ENCODE results near the gene TRIM42.

The TRIM42 gene

DNA sequence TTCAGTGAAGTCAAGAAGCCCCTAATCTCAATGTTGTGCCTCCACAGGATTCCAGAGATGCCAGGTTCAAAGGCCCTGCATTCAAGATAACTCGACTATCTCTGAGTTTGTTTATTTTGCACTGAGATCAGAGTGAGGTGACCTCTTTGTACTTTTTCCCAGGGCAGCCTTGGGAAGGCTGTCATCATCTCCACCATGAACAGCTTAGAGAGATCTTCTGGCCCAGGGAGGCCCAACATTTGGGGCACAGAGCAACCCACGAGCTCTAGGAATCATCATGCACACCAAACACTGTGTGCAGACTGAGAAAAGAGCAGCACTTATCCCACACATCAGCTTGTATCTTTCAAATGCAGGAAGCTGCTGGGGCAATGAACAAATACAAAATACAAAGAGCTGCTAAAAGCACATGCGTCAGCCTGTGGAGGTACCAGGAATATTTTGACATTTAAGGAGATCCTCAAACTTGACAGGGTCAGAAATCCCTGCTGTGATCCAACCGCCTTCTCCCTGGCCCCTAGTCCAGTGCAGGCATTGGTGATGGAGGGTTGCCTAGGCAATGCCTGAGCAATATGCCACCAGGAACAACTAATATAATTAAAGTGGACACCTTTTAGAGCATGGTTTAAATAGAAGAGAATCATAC is 33.6 kb downstream of the TRIM42 start:
- DNase-seq, result no peak

DNA sequence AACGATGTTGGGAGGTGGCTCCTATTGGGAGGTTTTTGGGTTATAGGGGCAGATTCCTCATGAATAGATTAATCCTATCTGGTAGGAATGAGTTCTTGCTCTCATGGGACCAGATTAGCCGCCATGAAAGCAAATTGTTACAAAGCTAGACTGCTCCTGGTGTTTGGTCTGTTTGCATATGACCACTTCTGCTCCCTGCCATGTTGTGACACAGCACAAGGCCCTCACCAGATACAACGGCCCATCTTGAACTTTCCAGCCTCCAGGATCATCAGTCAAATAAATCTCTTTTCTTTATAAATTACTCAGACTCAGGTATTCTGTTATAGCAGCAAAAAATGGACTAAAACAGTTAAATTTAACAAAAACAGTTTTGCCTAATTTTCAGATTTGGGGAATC is 34.4 kb downstream of the TRIM42 start:
- no peak for DNase-seq

DNA sequence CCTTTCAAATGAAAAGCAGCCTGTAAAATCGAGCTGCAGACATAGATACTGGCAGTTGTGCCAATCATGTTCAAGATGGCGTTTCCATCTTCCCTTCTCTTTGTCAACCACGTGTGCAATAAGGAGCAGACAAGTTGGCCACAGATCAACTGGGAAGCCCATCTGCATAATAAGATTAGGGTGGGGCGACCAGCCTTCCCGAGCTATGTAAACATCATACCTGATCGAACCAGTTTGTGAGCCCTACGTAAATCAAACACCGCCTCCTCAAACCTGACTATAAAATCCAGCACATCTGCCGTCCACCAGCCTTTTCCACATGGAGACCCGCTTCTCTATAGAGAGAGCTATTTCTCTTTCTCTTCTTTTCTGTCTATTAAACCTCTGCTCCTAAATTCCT is 37.2 kb downstream of the TRIM42 start:
- no peak for DNase-seq

DNA sequence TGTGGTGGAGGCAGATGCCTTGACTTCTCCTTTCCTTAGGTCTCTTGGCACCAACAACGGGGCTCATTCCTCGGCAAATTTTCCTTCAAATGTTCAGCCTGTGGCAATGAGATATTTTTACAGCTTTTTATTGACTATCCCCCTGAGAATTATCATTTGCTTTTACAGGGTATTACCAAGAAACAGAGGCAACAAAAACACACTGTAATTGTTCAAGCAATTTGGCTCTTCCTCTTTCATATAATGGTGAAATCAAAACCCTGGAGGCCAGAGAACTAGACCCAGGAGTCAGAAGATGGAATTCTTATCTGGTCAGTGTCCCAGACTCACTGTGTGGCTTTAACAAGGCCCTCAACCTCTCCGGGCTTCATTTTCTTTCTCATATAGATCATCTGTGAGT is 40.1 kb downstream of the TRIM42 start:
- no peak for DNase-seq

DNA sequence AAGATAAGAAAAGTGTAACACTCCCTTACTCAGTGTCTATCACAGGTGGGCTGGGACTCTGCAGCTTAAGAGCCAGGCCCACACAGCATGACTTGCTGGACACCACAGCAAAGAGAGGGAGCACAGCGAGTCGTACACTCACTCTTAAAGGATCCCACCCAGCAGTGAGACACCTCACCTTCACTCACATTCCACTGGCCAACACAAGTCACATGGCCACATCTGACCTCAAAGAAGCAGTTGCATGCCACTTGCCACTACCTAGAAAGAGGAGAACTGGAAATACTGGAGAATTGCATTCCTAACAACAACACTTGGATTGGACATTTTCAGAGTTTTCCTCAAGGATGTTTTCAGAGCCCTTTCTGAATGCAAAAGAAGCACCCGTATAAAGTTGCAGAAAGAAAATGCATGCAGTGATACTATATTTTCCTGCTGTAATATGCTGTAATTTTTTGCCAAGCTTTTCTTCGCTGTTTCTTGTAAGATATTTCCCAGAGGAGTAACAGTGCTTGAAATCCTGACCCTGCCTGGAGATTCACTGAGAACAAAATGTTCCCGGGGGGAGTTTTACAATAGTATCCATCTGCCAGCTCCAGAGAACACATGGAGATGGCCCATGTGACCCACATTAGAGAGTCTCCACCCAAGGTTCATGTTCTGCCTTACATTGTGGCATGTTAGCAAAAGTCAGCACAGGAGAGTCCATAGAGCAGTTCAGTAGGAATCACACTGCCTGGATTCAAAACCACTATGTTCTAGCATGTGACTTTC is 42.2 kb downstream of the TRIM42 start:
- DNase-seq, result no peak

DNA sequence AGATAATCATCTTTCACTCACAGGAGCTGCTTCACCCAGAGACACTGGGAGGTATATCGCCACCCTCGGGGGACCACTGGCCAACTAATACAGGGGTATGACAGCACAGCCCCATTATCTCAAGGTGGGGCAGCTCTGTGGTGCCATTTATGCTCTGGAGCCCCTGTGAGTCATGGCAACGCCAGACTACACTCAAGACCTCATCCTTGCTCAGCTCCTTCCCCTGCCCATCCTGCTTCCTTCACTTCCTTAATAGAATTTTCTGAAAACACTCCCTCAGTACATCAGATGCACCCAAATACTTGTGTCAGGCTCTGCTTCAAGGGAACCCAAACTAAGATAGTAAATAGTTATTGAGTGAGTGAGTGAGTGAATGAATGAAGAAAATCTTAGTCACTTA is 45.7 kb downstream of the TRIM42 start:
- no peak for DNase-seq

DNA sequence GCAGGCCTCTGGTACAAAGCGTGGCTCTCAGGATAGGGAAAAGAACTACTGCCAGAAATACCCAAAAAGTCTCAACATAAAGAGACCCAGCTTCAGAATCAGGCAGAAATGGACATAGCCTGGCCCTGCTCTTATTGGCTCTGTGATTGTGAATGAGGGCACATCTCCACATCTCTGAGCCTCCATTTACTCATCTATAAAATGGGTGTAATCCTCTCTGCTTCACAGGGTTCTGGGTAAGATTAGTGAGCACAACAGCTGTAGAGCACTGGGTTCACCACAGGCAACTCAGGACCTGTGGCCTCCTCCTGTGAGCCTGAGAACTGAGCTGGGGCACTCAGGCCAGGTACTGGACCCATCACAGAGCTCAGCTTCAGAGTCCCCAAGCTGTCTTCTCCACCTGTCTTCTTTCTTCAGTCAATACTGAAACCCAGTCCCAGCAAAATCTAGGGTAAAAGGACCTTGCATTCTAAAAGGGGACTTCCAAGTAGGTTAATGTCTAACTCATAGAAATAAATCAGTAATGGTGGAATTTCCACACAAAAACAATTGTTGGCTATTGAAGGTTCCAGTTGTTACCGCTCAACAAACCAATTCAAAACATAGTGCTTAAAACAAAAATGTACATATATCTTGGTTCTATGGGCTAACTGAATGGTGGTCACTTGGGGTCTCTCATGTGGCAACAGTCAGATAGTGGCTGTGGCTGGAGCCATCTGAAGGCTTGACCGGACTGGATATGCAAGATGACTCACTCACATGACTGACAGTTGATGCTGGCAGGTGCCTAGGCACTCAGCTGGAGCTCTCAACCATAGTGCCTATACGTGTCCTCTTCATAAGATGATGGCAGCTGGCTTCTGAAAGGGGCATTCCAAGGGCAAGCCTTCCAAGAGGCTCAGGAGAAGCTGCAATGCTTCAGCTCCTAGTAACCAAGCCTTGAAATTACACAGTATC is 47.3 kb downstream of the TRIM42 start:
- no peak for DNase-seq

DNA sequence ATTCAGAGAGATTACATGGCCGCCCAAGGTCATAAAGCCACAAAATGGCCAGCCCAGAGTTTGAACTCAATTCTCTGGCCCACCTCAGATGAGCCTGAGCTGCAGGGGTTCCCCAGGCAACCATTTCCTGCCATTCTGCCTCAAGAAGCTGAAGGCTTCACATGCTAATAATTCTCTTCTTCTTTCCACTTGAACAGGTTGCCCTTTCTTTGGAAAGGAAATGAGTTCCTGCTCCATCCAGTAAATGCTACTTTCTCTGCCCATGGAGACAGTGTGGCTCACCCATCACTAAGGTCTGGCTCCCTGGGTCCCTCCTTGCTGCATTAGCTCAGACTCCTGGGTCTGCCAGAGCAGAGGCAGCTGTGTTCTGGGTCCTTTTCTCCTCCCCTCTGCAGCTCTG is 48.2 kb downstream of the TRIM42 start:
- DNase-seq, result no peak

DNA sequence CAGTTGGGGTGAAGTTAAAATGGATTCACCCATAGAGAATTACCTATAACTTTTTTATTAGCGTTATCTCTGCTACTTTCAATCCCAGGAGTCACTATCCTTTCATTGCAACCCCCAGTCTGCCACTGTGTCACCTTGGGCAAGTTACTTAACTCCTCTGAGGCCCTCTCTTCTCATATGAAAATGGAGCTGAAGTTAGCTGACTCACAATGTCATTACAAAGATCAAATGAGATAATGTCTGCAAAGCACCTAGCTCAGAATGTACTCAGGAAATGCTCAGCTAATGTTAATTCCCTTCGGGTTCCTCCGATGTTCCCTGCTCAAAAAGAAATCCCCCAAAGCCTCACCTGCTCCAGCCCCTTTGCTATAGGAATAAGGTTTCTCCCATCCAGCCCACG is 50.0 kb downstream of the TRIM42 start:
- no peak for DNase-seq

DNA sequence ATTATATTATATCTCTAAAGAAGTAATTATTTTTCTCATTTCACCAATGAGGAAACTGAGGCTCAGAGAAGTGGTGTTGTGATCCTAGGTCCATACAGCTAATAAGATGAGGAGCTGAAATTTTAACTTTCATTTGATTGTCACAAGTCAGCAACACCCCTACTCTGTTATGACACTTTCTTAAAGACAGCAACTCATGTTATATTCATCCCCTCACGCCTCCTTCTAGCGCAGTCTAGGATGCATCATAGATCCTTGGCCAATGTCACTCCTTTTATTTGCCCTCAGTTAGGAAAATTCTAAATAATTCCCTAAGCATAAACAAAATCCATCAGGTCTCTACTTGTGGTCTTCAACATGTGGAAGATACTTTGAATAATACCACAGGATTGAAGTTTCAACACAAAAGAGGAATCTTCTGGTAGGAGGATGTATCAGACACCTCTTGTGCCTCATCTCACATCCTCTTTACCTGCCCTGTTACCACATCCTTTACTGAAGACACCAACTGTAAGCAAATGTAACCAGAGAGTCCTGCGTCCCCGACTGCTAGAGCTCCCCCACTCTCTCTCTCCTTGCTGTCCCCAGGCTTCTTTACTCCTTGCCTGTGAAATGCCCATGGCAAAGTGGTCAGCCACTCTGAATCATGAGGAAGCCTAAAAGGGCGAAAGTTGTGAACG is 53.7 kb downstream of the TRIM42 start:
- no peak for DNase-seq

DNA sequence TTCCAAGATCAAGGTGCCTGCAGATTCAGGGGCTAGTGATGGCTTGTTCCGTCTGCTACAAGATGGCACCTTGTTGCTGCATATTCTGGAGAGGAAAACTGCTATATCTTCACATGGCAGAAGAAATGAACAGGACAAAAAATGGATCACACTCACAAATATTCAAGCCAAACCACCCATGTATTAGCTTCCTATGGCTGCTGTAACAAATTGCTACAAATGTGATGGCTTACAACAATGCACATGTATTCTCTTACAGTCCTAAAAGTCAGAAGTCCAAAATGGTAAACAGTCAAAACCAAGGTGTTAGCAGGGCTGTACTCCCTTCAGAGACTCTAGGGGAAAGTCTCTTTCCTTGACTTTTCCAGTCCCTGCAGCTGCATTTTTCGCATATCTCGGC is 55.8 kb downstream of the TRIM42 start:
- no peak for DNase-seq

DNA sequence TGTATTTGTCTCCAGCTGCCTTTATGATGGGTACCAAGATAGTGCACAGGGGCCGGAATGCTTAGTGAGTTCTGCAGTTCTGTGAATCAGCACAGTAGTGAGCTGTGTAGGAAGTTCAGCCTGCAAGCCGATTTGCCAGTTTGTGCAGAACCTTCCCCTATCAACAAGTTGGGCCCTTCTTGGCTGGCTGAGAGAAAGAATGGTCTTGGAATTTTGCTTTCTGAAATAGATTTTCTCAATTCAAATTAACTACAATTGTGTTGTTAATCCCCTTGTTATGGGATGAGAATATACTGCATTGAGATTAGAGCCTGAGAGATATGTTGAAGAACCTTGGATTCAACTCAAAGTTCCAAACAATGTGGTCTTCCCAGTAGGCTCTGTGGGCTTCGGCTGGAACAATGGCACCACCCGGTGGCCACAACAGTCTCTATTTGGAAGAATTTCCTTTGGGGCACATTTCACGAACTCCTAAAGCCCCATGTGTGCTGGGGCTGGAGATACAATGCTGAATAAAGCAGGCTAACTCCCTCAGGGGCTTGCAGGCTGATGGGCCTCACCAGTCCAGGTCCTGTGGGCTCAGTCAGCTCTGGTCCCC is 59.1 kb downstream of the TRIM42 start:
- peak; percentile 2 for DNase-seq

DNA sequence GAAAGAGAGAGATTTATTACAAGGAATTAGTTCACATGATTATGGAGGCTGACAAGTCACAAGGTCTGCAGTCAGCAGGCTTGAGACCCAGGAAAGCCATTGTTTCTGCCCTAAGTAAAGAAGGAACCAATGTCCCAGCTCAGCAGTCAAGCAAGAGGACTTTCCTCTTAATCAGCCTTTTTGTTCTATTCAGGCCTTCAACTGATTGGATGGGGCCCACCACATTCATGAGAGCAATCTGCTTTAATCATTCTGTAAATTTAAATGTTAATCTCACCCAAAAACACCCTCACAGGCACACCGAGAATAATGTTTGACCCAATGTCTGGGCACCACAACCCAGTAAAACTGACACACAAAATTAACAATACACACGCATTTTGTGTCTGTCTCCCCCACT is 64.3 kb downstream of the TRIM42 start:
- DNase-seq, result no peak

DNA sequence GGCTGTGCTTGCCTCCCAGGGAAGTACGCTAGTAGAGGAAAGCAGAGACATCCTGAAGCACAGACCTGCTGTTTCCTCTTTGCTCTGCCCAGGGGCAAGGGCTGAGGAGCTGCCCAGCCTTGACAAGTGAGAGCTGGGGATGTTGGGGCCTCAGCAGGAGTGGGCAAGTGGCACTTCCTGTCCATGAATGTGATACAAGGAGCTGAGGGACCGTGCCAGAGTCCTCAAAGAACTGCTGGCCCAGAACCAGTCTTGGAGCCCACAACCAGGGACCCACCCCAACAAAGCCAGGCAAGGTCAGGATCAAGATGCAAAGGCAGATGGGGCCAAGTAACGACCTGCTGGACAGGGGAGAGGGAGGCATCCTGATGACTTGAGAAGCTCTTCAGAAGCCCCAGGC is 70.3 kb downstream of the TRIM42 start:
- DNase-seq, result no peak

DNA sequence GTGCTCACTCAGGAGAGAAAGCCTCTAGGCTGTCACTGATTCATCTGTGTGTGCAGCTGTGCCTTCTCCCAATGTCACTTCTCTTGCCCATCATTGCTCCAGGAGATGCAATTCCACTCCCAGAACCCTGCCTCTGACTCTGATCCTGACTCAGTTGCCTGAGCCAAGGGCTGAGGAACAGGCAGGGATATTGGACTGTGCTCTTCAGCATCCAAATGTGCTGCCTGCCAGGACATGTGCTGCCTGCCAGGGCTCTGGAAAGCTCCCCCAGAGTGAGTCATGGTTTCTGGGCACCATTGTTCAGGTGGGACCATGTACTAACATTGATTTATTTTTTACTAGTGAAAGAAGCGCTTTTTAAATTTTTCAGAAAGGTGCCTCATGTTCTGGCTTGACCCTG is 71.0 kb downstream of the TRIM42 start:
- DNase-seq, result no peak

Data from T1000 (cell line).